Measurements from ENCODE around the gene HOXD3.

The HOXD3 gene

GRCh38 chr2:176148751-176149421 lies 8.2 kb upstream of the HOXD3 start:
- no peak for DNase-seq (ENCODE audit: low read depth in 3 of 3, low spot score in 1 of 3)

DNA sequence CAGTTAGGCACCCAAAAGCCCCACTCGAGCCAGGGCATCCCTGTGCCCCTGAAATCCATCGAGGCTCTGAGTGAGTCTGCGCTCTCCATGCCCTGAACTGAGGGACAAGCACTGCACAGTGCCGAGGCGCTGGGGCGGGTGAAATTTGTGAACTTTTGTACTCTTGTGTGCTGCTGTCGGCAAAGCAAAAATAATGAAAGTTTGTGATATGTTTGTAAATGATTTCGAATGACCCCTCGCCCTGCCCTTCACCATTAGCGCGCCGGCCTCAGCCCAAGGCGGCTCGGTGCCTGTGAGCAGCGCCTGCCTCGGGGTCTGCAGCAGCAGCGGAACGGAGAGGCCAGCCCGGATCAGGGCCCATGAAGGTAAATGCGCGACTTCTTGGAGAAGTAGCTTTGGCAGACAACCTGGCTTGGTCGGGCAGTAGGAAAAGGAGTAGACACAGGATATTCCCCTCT lies 7.6 kb upstream of the HOXD3 start:
- DNase-seq (ENCODE audit: low read depth in 3 of 3, low spot score in 1 of 3), result no peak

DNA sequence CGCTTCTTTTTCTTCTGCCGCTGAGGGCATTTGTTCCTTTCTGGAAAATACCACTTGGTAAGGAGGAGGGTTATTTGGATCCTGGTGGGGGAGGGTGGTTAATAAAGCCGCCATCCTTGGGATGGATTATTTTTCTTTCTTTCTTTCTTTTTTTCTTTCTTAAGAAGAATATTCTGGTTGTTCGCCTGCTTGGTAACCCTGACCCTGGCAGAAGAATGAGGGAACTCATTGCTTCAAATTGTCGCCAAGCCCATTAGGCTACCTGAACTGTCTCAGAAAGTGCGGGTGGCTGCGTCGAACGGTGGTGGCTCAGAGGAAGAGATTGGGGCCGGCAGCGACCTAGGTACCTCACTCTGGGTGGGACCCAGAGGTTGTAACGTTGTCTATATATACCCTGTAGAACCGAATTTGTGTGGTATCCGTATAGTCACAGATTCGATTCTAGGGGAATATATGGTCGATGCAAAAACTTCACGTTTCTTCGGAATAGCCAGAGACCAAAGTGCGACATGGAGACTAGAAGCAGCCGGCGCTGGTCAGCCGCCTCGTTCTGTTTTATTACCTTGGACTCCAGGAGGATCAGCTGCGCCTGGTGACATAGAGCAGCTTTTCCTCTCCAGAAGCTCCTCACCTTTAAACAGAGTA lies 7.0 kb upstream of the HOXD3 start:
- DNase-seq (ENCODE audit: low read depth in 3 of 3, low spot score in 1 of 3), result no peak

DNA sequence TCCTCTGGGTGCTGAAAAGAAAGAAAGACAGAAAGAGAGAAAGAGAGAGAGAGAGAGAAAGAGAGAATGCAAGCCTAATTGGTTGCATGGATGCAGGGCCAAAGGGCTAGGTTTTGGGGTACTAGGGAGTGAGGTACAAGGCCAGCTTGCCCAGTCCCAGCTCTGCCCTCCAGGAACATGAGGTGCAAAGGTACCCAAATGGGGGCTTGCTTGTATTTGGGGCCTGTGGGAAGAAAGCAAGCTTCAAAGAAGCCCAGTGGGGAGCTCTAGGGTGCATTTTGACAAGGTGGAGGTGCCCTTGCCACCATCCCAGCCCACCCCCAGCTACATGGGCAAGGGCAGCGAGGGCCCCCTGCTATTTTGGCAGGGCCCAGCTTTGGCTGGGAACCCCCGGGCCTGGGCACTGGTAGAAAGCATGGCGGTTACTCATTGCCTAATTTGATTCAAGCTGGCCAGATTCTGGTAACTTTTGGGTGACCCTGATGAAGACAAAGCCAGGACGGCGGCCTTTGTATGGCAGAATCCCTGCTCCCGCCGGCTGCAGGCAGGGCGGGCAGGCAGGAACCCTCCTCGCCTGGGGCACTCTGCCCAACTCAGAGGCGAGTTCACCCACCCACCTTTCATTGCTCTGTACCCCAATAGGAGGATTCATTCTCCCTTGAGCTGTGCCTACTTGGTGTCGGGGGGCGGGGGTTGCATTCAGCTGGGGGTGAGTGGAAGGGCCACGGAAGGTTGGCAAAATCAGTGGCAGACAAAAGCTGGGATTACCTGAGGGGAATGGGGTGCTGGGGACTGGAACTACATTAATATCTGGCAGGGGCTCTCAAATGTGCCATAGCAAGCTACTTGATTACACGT lies 6.3 kb upstream of the HOXD3 start:
- no peak for DNase-seq (ENCODE audit: low read depth in 3 of 3, low spot score in 1 of 3)

GRCh38 chr2:176151442-176152287 lies 5.4 kb upstream of the HOXD3 start, which contains the start of gene HOXD4:
TSS of gene HOXD4 (plus strand) at chr2:176151550. CDS start at chr2:176151634, 84 bp downstream.
- DNase-seq (ENCODE audit: low read depth in 3 of 3, low spot score in 1 of 3), result no peak

GRCh38 chr2:176152350-176153181 lies 4.5 kb upstream of the HOXD3 start:
- no peak for DNase-seq (ENCODE audit: low read depth in 3 of 3, low spot score in 1 of 3)

GRCh38 chr2:176154576-176155252 lies 2.4 kb upstream of the HOXD3 start:
- no peak for DNase-seq (ENCODE audit: low read depth in 3 of 3, low spot score in 1 of 3)

DNA sequence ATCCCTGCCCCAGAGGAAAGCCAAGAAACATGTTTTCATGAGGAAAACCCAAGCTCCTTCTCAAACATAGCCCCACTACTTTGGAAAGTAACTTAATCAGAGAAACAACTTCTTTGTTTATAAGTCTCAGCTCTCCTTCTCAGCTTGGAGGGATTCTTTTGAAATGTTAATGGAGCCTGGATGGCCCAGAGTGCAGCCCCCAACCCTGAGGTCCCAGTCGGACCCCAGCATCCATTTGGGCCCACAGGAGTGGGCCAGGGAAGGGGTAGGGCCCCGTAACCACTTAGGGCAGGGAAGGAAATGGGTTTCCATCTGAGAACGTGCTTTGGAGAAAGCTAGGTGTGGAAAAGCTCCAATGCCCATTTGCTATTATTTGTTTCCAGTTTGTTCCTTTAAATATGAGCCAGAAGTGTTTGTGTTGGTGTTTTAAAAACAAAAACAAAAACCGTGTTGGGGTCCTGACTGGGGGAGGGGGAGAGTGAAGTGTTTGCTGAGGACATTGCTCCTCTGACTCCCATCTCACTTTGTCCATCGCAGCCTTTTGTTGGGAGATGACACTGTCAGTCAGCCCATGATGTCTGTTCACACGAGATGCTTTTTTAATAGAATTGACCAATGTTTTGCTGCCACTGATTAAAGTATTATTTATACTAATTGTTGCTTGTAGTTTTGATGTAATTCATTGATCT lies 1.6 kb upstream of the HOXD3 start:
- no peak for DNase-seq (ENCODE audit: low read depth in 3 of 3, low spot score in 1 of 3)

- no peak for DNase-seq (ENCODE audit: low read depth in 3 of 3, low spot score in 1 of 3)
These were observed 753 bp upstream of the HOXD3 start for GRCh38 chr2:176156301-176156806.

GRCh38 chr2:176157499-176158185 lies 535 bp downstream of the HOXD3 start:
- no peak for DNase-seq (ENCODE audit: low read depth in 3 of 3, low spot score in 1 of 3)

DNA sequence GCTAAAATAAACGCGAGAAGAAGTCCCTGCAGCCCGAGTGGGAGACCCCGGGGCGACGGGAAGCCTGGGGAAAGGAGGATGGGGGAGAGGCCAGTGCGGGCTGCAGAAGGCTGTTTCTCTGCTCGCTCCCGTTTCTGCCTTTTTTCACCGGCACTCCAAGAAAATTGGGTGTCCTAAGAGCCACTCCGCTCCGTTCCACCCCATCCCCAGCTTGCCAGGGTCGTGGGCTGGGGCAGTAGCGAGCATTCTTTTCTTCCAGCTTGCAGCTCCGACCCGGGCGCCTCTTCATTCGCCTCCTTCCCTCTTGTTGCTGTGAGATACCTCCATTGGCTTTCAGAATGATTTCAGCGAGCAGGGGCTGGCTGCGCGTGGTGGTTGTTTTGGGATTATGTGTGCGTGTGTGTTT lies 1.1 kb downstream of the HOXD3 start:
- no peak for DNase-seq (ENCODE audit: low read depth in 3 of 3, low spot score in 1 of 3)

DNA sequence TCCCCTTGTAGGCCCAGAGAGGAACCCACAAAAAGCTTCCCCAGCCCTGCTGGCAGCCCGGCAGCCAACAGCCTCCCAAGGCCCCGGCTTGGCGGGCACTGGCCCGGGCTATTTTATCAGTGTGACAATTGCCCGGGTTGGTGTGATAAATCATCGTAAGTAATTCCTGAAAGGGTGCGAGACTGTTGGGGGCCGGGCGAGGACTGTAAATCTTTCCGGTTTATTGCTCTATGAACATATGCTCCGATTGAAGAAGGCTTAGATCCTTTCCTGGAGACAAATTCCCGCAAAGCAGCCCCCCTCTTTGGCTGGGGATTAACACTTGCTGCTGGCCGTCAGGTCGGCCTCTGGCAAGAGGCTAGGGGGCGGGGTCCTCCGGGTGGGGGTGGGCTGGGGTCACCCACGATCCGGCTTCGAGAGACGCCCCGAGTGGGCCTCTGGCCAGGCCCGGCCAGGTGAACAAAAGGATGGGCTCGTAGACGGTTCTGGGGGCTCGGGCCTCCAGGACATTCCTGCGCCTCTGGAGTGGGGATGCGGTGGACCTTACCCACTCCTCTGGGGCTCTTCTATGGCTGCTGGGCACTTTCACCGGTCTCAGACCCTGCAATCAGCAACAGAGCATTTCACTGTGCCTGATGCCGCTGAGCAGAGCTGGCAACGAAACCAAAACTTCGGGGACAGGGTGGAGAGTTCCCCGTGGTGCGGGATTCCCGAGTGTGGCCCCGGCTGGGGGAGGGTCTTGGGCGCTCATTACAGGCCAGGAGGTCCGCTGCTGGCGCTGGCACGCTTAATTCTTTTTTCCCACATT lies 2.0 kb downstream of the HOXD3 start:
- no peak for DNase-seq (ENCODE audit: low read depth in 3 of 3, low spot score in 1 of 3)

- no peak for DNase-seq (ENCODE audit: low read depth in 3 of 3, low spot score in 1 of 3)
These were observed 2.6 kb downstream of the HOXD3 start for GRCh38 chr2:176159663-176160250.

GRCh38 chr2:176160251-176160985 lies 3.3 kb downstream of the HOXD3 start:
- DNase-seq (ENCODE audit: low read depth in 3 of 3, low spot score in 1 of 3), result no peak

DNA sequence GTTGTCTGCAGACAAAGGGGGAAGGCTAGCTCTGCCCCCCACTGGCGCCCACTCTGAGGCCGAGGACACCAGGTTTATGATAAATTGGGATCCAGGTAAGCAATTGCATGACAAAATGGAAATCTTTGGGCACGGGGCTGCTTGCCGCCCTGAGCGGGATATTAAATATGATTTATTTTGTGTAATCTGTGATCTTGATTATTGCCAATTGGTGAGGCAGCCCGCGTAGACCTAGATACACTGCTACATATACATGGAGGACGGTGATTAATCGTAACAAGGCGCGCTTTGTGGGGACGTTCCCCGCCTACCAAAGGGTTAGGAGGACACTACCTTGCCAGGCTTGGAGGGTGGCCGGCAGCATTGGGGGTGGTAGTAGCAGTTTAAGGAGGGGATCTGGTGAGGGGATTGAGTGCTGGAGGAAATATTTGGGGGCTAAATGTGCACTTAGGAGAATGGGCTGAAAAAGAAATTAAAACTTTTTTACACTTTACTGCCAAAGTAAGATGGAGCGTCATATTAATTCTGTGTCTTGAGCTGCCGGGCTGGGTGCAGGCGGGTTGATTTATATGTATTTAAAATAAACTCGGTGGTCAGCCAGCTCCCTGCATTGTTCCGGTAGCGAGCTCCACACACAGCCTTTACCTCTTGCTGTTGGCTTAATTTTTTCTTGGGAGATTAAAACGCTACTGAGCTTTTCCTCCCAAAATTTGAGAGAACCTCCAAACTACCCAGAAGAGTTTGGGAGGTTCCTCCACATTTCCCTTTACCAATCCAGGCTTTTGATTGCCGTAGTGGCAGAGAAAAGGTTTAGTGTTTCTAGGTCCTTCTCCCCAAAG lies 4.1 kb downstream of the HOXD3 start:
- no peak for DNase-seq (ENCODE audit: low read depth in 3 of 3, low spot score in 1 of 3)
